Retinal pigment epithelial cell (primary cell): ENCODE data around the gene TMC4.
A peak's percentile ranks its signal among the peaks of the same experiment; 100 is the strongest.

Experiments
- DNase-seq: peaks from one replicate; pipeline ENCODE4 v3.0.0-alpha.2; 2010; ENCODE audit warnings: low read depth
- H3K4me3 ChIP-seq: 2 replicates; pipeline ENCODE4 v1.5.1; 2011; ENCODE audit warnings: mild to moderate bottlenecking, low read length, control low read depth, moderate library complexity
- CTCF ChIP-seq: conservative IDR thresholded peaks from 2 replicates; pipeline ENCODE4 v1.5.1; 2011; ENCODE audit warnings: low read depth, low read length, control low read depth, inconsistent platforms

Gene TMC4

GRCh38 chr19:54190503-54191010, 17.6 kb upstream of the TMC4 start:
- TF ChIP-seq CTCF, result no peak
- peak; percentile 98 for DNase-seq
- H3K4me3 ChIP-seq, result peak overlapping the region; percentile 76

- peak overlapping the region; percentile 79 for H3K4me3 ChIP-seq
- TF ChIP-seq CTCF, result no peak
- peak; percentile 99 for DNase-seq
Observed at GRCh38 chr19:54189735-54190502, 17.0 kb upstream of the TMC4 start.

- peak within 1 kb of the TSS; percentile 79 for H3K4me3 ChIP-seq
- no peak for DNase-seq
- TF ChIP-seq CTCF, result peak; percentile 27
Observed at GRCh38 chr19:54189145-54189734, 16.3 kb upstream of the TMC4 start, which contains the start of gene MBOAT7. Gene MBOAT7 (minus strand): TSS chr19:54189580. CDS start chr19:54188508, 1,072 bp downstream.

GRCh38 chr19:54188215-54188871, 15.4 kb upstream of the TMC4 start:
- TF ChIP-seq CTCF, result no peak
- DNase-seq, result no peak
- peak overlapping the region; percentile 79 for H3K4me3 ChIP-seq

GRCh38 chr19:54186934-54187381, 14.0 kb upstream of the TMC4 start:
- no peak for TF ChIP-seq CTCF
- no peak overlapping the region for H3K4me3 ChIP-seq
- no peak for DNase-seq

- no peak for TF ChIP-seq CTCF
- no peak for DNase-seq
- H3K4me3 ChIP-seq, result no peak overlapping the region
Observed at GRCh38 chr19:54186351-54186750, 13.4 kb upstream of the TMC4 start.
